HEK293T (cell line): Measurements from ENCODE around the gene OLFML3.

Experiments
- BHLHE40 ChIP-seq: fragments of 450-650 bp; IDR thresholded peaks from 2 replicates; pipeline ENCODE4 v1.6.1; 2016; ENCODE audit warnings: mild to moderate bottlenecking, moderate library complexity, borderline replicate concordance
- CTBP1 ChIP-seq: fragments of 450-650 bp; IDR thresholded peaks from 2 replicates; pipeline ENCODE4 v1.6.1; 2016; ENCODE audit warnings: borderline replicate concordance
- ELF4 ChIP-seq: fragments of 450-650 bp; IDR thresholded peaks from 2 replicates; pipeline ENCODE4 v1.6.1; 2017; ENCODE audit warnings: antibody characterized with exemption
- FOXM1 ChIP-seq: fragments of 450-650 bp; IDR thresholded peaks from 2 replicates; pipeline ENCODE4 v1.6.1; 2017; ENCODE audit warnings: mild to moderate bottlenecking, borderline replicate concordance
- HDGF ChIP-seq: fragments of 450-650 bp; IDR thresholded peaks from 2 replicates; pipeline ENCODE4 v1.6.1; 2017; ENCODE audit warnings: antibody characterized with exemption, borderline replicate concordance
- SP1 ChIP-seq: fragments of 450-650 bp; IDR thresholded peaks from 2 replicates; pipeline ENCODE4 v1.6.1; 2017
- SUZ12 ChIP-seq: fragments of 450-650 bp; IDR thresholded peaks from 2 replicates; pipeline ENCODE4 v1.6.1; 2016; ENCODE audit warnings: mild to moderate bottlenecking
- TARDBP ChIP-seq: fragments of 450-650 bp; IDR thresholded peaks from 2 replicates; pipeline ENCODE4 v1.6.1; 2016

- no peak for TF ChIP-seq SUZ12
- no peak for TF ChIP-seq BHLHE40
- TF ChIP-seq ELF4, result no peak
- no peak for TF ChIP-seq FOXM1
- no peak for TF ChIP-seq TARDBP
- no peak for TF ChIP-seq CTBP1
- TF ChIP-seq SP1, result no peak
- TF ChIP-seq HDGF, result no peak
Observed at GRCh38 chr1:113957984-113958383, 21.3 kb upstream of the OLFML3 start.
